WTC11 (cell line): Measurements from ENCODE around the gene ZNF37A. TPM values are rescaled to one million over a fixed set of nuclear protein-coding genes. Genes with fewer than 3 reads are reported as not detected.

ENCODE experiments used
- ATAC-seq: fragments of 200-7000 bp; cut with Tn5 transposase; 2 replicates; pipeline ENCODE4 v1.10.0; 2021; ENCODE audit warnings: mild to moderate bottlenecking, moderate library complexity
- CTCF ChIA-PET: fragments of 300-600 bp; sonication (Branson Sonifier 250); formaldehyde crosslinking; loops from one replicate; lab custom pipeline; 2021; ENCODE audit warnings: antibody characterized with exemption; lab: Charles Lee
- POLR2A ChIA-PET: fragments of 350-600 bp; sonication (Branson Sonifier 250); formaldehyde crosslinking; loops from one replicate; lab custom pipeline; 2021; ENCODE audit warnings: antibody characterized with exemption; lab: Charles Lee
- DNase-seq: peaks from one replicate; pipeline ENCODE4 v3.0.0; 2021; ENCODE audit warnings: low spot score
- H3K27ac Mint-ChIP-seq: 2 replicates; pipeline ENCODE4 v1.8.0; 2021; ENCODE audit warnings: mixed read lengths
- H3K27me3 Mint-ChIP-seq: 2 replicates; pipeline ENCODE4 v1.8.0; 2021; ENCODE audit warnings: low read depth, mild to moderate bottlenecking, moderate library complexity, mixed read lengths
- H3K36me3 Mint-ChIP-seq: 2 replicates; pipeline ENCODE4 v1.8.0; 2021; ENCODE audit warnings: mixed read lengths
- H3K4me1 Mint-ChIP-seq: 2 replicates; pipeline ENCODE4 v1.8.0; 2022; ENCODE audit warnings: mixed read lengths
- H3K4me3 Mint-ChIP-seq: 2 replicates; pipeline ENCODE4 v1.8.0; 2021; ENCODE audit warnings: mild to moderate bottlenecking, moderate library complexity, mixed read lengths
- H3K9me3 Mint-ChIP-seq: 2 replicates; pipeline ENCODE4 v1.8.0; 2021; ENCODE audit warnings: mixed read lengths
- ATF1 ChIP-seq: sonication (generic); formaldehyde crosslinking; IDR thresholded peaks from 2 replicates; pipeline ENCODE4 v1.8.1; 2023; ENCODE audit warnings: mild to moderate bottlenecking, moderate library complexity, missing genetic modification reagents
- ATF3 ChIP-seq: sonication (generic); formaldehyde crosslinking; conservative IDR thresholded peaks from 2 replicates; pipeline ENCODE4 v1.8.1; 2022; ENCODE audit warnings: mild to moderate bottlenecking, missing genetic modification reagents
- E2F5 ChIP-seq: sonication (generic); formaldehyde crosslinking; IDR thresholded peaks from 2 replicates; pipeline ENCODE4 v1.8.1; 2022; ENCODE audit warnings: mild to moderate bottlenecking, moderate library complexity, missing genetic modification reagents
- ERG ChIP-seq: fragments of 250-450 bp; sonication (Bioruptor Pico); IDR thresholded peaks from 2 replicates; pipeline ENCODE4 v1.8.0; 2021; ENCODE audit warnings: mild to moderate bottlenecking
- HMGA2 ChIP-seq: fragments of 250-450 bp; sonication (Bioruptor Pico); IDR thresholded peaks from 2 replicates; pipeline ENCODE4 v1.4.0; 2021; ENCODE audit warnings: mild to moderate bottlenecking, moderate library complexity
- IRF2 ChIP-seq: sonication (generic); formaldehyde crosslinking; IDR thresholded peaks from 2 replicates; pipeline ENCODE4 v1.8.0; 2022; ENCODE audit warnings: low read depth, missing genetic modification reagents, borderline replicate concordance
- MAX ChIP-seq: sonication (generic); formaldehyde crosslinking; IDR thresholded peaks from 2 replicates; pipeline ENCODE4 v1.8.0; 2022; ENCODE audit warnings: mild to moderate bottlenecking, missing genetic modification reagents
- MLX ChIP-seq: sonication (generic); formaldehyde crosslinking; IDR thresholded peaks from 2 replicates; pipeline ENCODE4 v1.8.1; 2023; ENCODE audit warnings: mild to moderate bottlenecking, missing genetic modification reagents, moderate library complexity
- NR2C2 ChIP-seq: sonication (generic); formaldehyde crosslinking; IDR thresholded peaks from 2 replicates; pipeline ENCODE4 v1.8.0; 2022; ENCODE audit warnings: mild to moderate bottlenecking, missing genetic modification reagents
- OVOL2 ChIP-seq: fragments of 250-450 bp; sonication (Bioruptor Pico); IDR thresholded peaks from 2 replicates; pipeline ENCODE4 v1.9.0; 2021; ENCODE audit warnings: mild to moderate bottlenecking, borderline replicate concordance
- PRDM15 ChIP-seq: sonication (generic); formaldehyde crosslinking; IDR thresholded peaks from 2 replicates; pipeline ENCODE4 v1.8.0; 2022; ENCODE audit warnings: missing genetic modification reagents
- PREB ChIP-seq: sonication (generic); formaldehyde crosslinking; IDR thresholded peaks from 2 replicates; pipeline ENCODE4 v1.8.1; 2022; ENCODE audit warnings: mild to moderate bottlenecking, missing genetic modification reagents, moderate library complexity, borderline replicate concordance
- STAT6 ChIP-seq: sonication (generic); formaldehyde crosslinking; conservative IDR thresholded peaks from 2 replicates; pipeline ENCODE4 v1.8.1; 2023; ENCODE audit warnings: mild to moderate bottlenecking, low read depth, missing genetic modification reagents, moderate library complexity
- TP53 ChIP-seq: sonication (generic); formaldehyde crosslinking; IDR thresholded peaks from 2 replicates; pipeline ENCODE4 v1.8.1; 2023; ENCODE audit warnings: mild to moderate bottlenecking, missing genetic modification reagents
- ZNF281 ChIP-seq: sonication (generic); formaldehyde crosslinking; IDR thresholded peaks from 2 replicates; pipeline ENCODE4 v1.8.0; 2023; ENCODE audit warnings: mild to moderate bottlenecking, missing genetic modification reagents
- ZNF671 ChIP-seq: fragments of 250-450 bp; sonication (Bioruptor Pico); IDR thresholded peaks from 2 replicates; pipeline ENCODE4 v1.8.0; 2021; ENCODE audit warnings: mild to moderate bottlenecking
- total RNA-seq: library from RNA; stranded (reverse); gene quantifications from 3 replicates; pipeline ENCODE4 v1.2.3, GENCODE V29; 2021

ZNF37A gene
- total RNA-seq, 1 experiment from 2014 or later = 8.8 TPM

GRCh38 chr10:38156416-38157269, 62.5 kb downstream of the ZNF37A start:
- Mint-ChIP-seq H3K9me3 (peaks cover 74% of the 10 kb centered on the region), H3K4me3 (no peak overlapping the region), H3K4me1 (no peaks in the 10 kb centered on the region), H3K27ac (no peak overlapping the region), H3K27me3 (peaks cover 9% of the 10 kb centered on the region), H3K36me3 (peaks cover 66% of the 10 kb centered on the region)
- ATAC-seq = no peak
- no peak for TF ChIP-seq OVOL2 (CRISPR knock-in tag)
- TF ChIP-seq PRDM15 (CRISPR knock-in tag) = no peak
- no peak for TF ChIP-seq MAX (CRISPR knock-in tag)
- TF ChIP-seq TP53 (CRISPR knock-in tag) = no peak
- TF ChIP-seq ZNF671 (CRISPR knock-in tag) = no peak
- no peak for TF ChIP-seq IRF2 (CRISPR knock-in tag)
- TF ChIP-seq MLX (CRISPR knock-in tag) = no peak
- no peak for TF ChIP-seq ATF3 (CRISPR knock-in tag)
- no peak for TF ChIP-seq ATF1 (CRISPR knock-in tag)
- no peak for TF ChIP-seq PREB
- TF ChIP-seq HMGA2 (CRISPR knock-in tag) = no peak
- TF ChIP-seq E2F5 (CRISPR knock-in tag) = no peak
- no peak for TF ChIP-seq STAT6 (CRISPR knock-in tag)
- no peak for TF ChIP-seq ERG (CRISPR knock-in tag)
- no peak for TF ChIP-seq NR2C2 (CRISPR knock-in tag)
- no peak for TF ChIP-seq ZNF281 (CRISPR knock-in tag)
- no peak for DNase-seq
- CTCF ChIA-PET = no interaction called here
- POLR2A ChIA-PET = no interaction called here
